Neural progenitor cell (in vitro differentiated cells): Measurements from ENCODE around the gene INSYN2A. TPM values are rescaled to one million over a fixed set of nuclear protein-coding genes. Genes with fewer than 3 reads are reported as not detected.

Source experiments
- DNase-seq: peaks from one replicate; pipeline ENCODE4 v3.0.0-alpha.2; 2016; ENCODE audit warnings: low spot score
- H2AFZ ChIP-seq: fragments of 200-600 bp; sonication (generic); replicated peaks from 2 replicates; pipeline ENCODE4 v1.6.1; 2016; ENCODE audit warnings: antibody characterized with exemption
- H3F3A ChIP-seq: fragments of 200-600 bp; sonication (generic); 2 replicates; pipeline ENCODE4 v1.6.1; 2016; ENCODE audit warnings: antibody characterized with exemption, low read depth
- H3K27ac ChIP-seq: fragments of 200-600 bp; sonication (generic); 2 replicates; pipeline ENCODE4 v1.5.1; 2016; ENCODE audit warnings: mild to moderate bottlenecking
- H3K27me3 ChIP-seq: fragments of 200-600 bp; sonication (generic); 2 replicates; pipeline ENCODE4 v1.6.1; 2016; ENCODE audit warnings: mild to moderate bottlenecking, moderate library complexity
- H3K36me3 ChIP-seq: fragments of 200-600 bp; sonication (generic); 2 replicates; pipeline ENCODE4 v1.5.1; 2016
- H3K4me1 ChIP-seq: fragments of 200-600 bp; sonication (generic); 2 replicates; pipeline ENCODE4 v1.6.1; 2016; ENCODE audit warnings: mixed run types
- H3K4me2 ChIP-seq: fragments of 200-600 bp; sonication (generic); 2 replicates; pipeline ENCODE4 v1.6.1; 2016
- H3K4me3 ChIP-seq: fragments of 200-600 bp; sonication (generic); 2 replicates; pipeline ENCODE4 v1.5.1; 2016
- H3K79me2 ChIP-seq: fragments of 200-600 bp; sonication (generic); 2 replicates; pipeline ENCODE4 v1.6.1; 2016; ENCODE audit warnings: low read depth
- H3K9ac ChIP-seq: fragments of 200-600 bp; sonication (generic); 2 replicates; pipeline ENCODE4 v1.6.1; 2016
- H3K9me3 ChIP-seq: fragments of 200-600 bp; sonication (generic); 2 replicates; pipeline ENCODE4 v1.5.1; 2016; ENCODE audit warnings: low read depth
- H4K20me1 ChIP-seq: fragments of 200-600 bp; sonication (generic); 2 replicates; pipeline ENCODE4 v1.6.1; 2016; ENCODE audit warnings: low read depth
- H3K27ac Mint-ChIP-seq: 3 replicates; pipeline ENCODE4 v1.8.0; 2021; ENCODE audit warnings: mixed read lengths
- H3K27me3 Mint-ChIP-seq: 2 replicates; pipeline ENCODE4 v1.8.0; 2022; ENCODE audit warnings: low read depth, mild to moderate bottlenecking, inconsistent platforms, moderate library complexity, mixed read lengths; ENCODE audit not compliant: insufficient read depth
- H3K36me3 Mint-ChIP-seq: 3 replicates; pipeline ENCODE4 v1.8.0; 2021; ENCODE audit warnings: mixed read lengths
- H3K4me1 Mint-ChIP-seq: 3 replicates; pipeline ENCODE4 v1.8.0; 2021; ENCODE audit warnings: mixed read lengths
- H3K4me3 Mint-ChIP-seq: 3 replicates; pipeline ENCODE4 v1.8.0; 2021; ENCODE audit warnings: mild to moderate bottlenecking, moderate library complexity, mixed read lengths
- H3K9me3 Mint-ChIP-seq: 3 replicates; pipeline ENCODE4 v1.8.0; 2020; ENCODE audit warnings: mixed read lengths
- EZH2 ChIP-seq: fragments of 200-600 bp; sonication (generic); IDR thresholded peaks from 2 replicates; pipeline ENCODE4 v1.6.1; 2017; ENCODE audit warnings: antibody characterized with exemption, mild to moderate bottlenecking, moderate library complexity
- EZH2phosphoT487 ChIP-seq: fragments of 200-600 bp; sonication (generic); IDR thresholded peaks from 2 replicates; pipeline ENCODE4 v1.6.1; 2017; ENCODE audit warnings: antibody characterized with exemption
- total RNA-seq: library from RNA; depleted of rRNA; stranded (reverse); fragments of >200 nt; gene quantifications from 2 replicates; pipeline ENCODE4 v1.2.3, GENCODE V29; 2015; ENCODE audit warnings: low replicate concordance
- TF ChIP-seq, protein P1 (sequence below): fragments of 200-600 bp; sonication (generic); IDR thresholded peaks from 2 replicates; pipeline ENCODE4 v1.5.1; 2017; ENCODE audit warnings: antibody characterized with exemption, mild to moderate bottlenecking

The INSYN2A gene
- total RNA-seq, 1 donor from 2014 or later: not detected

DNA sequence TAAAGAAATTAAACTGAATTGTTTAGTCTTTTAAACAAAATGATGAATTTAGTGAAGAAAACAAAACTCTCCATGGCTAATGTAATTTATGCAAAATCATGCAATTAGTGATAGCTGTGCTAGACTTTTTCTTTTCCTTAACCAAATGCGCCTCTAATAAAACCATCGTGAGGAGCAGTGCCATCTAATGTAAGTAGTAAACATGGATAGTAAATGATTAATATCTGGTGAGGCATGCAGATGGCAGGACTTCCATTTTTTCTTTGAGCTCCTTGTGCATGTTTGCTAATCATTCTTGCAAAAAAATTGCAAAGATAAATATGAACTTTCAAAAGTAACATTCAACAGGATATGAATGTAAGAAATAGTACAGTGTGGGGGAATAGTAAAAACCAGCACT lies 2.3 kb downstream of the INSYN2A start:
- no peaks in the 10 kb centered on the region for H3K9me3 Mint-ChIP-seq
- H3K27ac Mint-ChIP-seq: no peak overlapping the region
- peaks cover 19% of the 10 kb centered on the region for H3K4me1 Mint-ChIP-seq
- Histone ChIP-seq H3F3A (peaks cover 5% of the 10 kb centered on the region), H3K4me1 (peaks cover 14% of the 10 kb centered on the region), H3K4me2 (no peak overlapping the region), H3K27me3 (peaks cover 66% of the 10 kb centered on the region), H3K4me3 (no peak overlapping the region), H2AFZ (no peak overlapping the region), H4K20me1 (peaks cover 68% of the 10 kb centered on the region), H3K9me3 (no peaks in the 10 kb centered on the region), H3K79me2 (no peaks in the 10 kb centered on the region), H3K9ac (no peak overlapping the region), H3K36me3 (no peaks in the 10 kb centered on the region), H3K27ac (no peak overlapping the region)
- no peak for DNase-seq
- H3K36me3 Mint-ChIP-seq: no peaks in the 10 kb centered on the region
- TF ChIP-seq EZH2phosphoT487 (no peak), EZH2 (no peak)
- TF ChIP-seq, protein P1, sequence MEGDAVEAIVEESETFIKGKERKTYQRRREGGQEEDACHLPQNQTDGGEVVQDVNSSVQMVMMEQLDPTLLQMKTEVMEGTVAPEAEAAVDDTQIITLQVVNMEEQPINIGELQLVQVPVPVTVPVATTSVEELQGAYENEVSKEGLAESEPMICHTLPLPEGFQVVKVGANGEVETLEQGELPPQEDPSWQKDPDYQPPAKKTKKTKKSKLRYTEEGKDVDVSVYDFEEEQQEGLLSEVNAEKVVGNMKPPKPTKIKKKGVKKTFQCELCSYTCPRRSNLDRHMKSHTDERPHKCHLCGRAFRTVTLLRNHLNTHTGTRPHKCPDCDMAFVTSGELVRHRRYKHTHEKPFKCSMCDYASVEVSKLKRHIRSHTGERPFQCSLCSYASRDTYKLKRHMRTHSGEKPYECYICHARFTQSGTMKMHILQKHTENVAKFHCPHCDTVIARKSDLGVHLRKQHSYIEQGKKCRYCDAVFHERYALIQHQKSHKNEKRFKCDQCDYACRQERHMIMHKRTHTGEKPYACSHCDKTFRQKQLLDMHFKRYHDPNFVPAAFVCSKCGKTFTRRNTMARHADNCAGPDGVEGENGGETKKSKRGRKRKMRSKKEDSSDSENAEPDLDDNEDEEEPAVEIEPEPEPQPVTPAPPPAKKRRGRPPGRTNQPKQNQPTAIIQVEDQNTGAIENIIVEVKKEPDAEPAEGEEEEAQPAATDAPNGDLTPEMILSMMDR: no peak
- no peak overlapping the region for H3K4me3 Mint-ChIP-seq
- peaks cover 20% of the 10 kb centered on the region for H3K27me3 Mint-ChIP-seq

DNA sequence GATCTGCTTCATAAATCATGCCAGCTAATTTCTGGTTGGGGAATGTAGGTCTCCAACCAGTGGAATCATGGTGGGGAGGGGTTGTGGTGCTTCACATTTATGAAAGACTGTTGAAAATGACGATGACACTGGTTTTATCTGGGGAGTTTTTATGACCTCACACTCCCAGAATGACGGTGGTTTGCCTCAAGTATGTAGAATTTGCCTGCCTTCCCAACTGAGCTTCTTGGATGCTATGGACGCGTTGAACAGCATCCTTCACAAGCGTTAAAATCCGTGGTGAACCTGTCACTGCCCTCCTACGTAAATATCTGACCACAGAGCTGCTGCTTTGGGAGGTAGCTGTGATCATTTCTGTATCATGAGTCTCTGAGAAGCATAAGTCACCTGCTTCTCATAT lies 3.3 kb downstream of the INSYN2A start:
- no peak overlapping the region for H3K4me2 ChIP-seq
- peaks cover 14% of the 10 kb centered on the region for H3K4me1 ChIP-seq
- H3K27me3 Mint-ChIP-seq: peaks cover 15% of the 10 kb centered on the region
- no peak overlapping the region for H3K9ac ChIP-seq
- no peaks in the 10 kb centered on the region for H3K9me3 Mint-ChIP-seq
- TF ChIP-seq EZH2 (no peak), EZH2phosphoT487 (no peak)
- H3K27me3 ChIP-seq: peaks cover 64% of the 10 kb centered on the region
- no peak overlapping the region for H3K4me3 Mint-ChIP-seq
- no peak for DNase-seq
- H3K4me1 Mint-ChIP-seq: peaks cover 16% of the 10 kb centered on the region
- no peak overlapping the region for H3K27ac ChIP-seq
- H2AFZ ChIP-seq: no peak overlapping the region
- H3K9me3 ChIP-seq: no peaks in the 10 kb centered on the region
- peaks cover 5% of the 10 kb centered on the region for H3F3A ChIP-seq
- no peaks in the 10 kb centered on the region for H3K36me3 Mint-ChIP-seq
- H3K27ac Mint-ChIP-seq: no peak overlapping the region
- no peaks in the 10 kb centered on the region for H3K79me2 ChIP-seq
- H3K36me3 ChIP-seq: no peaks in the 10 kb centered on the region
- H3K4me3 ChIP-seq: no peak overlapping the region
- H4K20me1 ChIP-seq: peaks cover 64% of the 10 kb centered on the region

DNA sequence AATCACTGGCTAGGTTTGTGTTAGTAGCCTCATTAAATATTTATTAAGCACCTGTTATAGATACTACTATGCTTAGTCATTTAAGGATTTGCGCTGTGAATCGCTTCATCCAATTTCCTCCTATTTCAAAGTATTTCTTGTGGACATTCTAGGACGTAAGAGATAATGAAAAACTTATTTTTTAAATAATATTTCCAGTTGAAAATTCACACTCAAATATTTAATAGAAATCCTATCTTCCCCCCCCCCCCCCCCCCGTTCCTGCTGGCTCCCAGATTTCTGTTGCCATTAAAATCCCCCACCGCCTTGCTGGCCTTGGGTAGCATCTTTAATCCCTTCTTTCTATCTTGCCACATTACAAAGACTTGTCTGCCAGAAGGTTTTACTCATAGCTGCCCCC lies 6.0 kb downstream of the INSYN2A start:
- Histone ChIP-seq H3F3A (peaks cover 5% of the 10 kb centered on the region), H3K27me3 (peaks cover 38% of the 10 kb centered on the region), H3K27ac (no peak overlapping the region), H3K9me3 (no peaks in the 10 kb centered on the region), H3K4me3 (no peak overlapping the region), H3K36me3 (no peaks in the 10 kb centered on the region), H4K20me1 (peaks cover 45% of the 10 kb centered on the region), H3K4me1 (peaks cover 6% of the 10 kb centered on the region), H3K9ac (no peak overlapping the region), H2AFZ (no peak overlapping the region), H3K79me2 (no peaks in the 10 kb centered on the region), H3K4me2 (no peak overlapping the region)
- Mint-ChIP-seq H3K4me1 (peaks cover 3% of the 10 kb centered on the region), H3K9me3 (no peaks in the 10 kb centered on the region), H3K27me3 (peaks cover 14% of the 10 kb centered on the region), H3K36me3 (no peaks in the 10 kb centered on the region), H3K27ac (no peak overlapping the region), H3K4me3 (no peak overlapping the region)
- TF ChIP-seq, protein P1: no peak
- TF ChIP-seq EZH2 (no peak), EZH2phosphoT487 (no peak)
- DNase-seq: no peak

DNA sequence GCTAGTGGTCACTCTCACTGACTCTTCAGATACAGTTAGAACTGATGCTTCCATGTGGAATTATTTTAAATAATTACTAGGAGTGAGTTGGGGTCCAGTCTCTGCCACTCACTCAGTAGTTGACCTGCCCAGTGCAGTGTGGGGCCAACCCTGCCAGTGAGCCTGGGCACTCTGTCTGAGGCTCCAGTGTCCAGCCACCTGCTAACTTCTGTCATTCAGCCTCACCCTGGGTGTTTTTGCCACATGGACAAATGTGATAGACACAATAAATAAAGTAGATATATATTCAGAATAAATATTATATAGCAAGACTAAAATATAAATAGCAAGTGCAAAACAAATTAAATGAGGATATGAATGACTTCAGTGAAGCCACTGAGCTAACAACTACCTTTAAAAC lies 7.2 kb downstream of the INSYN2A start:
- Histone ChIP-seq H3K4me1 (no peaks in the 10 kb centered on the region), H3K4me2 (no peak overlapping the region), H3K9ac (no peak overlapping the region), H3K4me3 (no peak overlapping the region), H3F3A (peaks cover 5% of the 10 kb centered on the region), H3K36me3 (no peaks in the 10 kb centered on the region), H4K20me1 (peaks cover 33% of the 10 kb centered on the region), H3K79me2 (no peaks in the 10 kb centered on the region), H3K27me3 (peaks cover 26% of the 10 kb centered on the region), H3K27ac (no peak overlapping the region), H3K9me3 (no peaks in the 10 kb centered on the region), H2AFZ (no peak overlapping the region)
- peaks cover 11% of the 10 kb centered on the region for H3K27me3 Mint-ChIP-seq
- no peaks in the 10 kb centered on the region for H3K4me1 Mint-ChIP-seq
- H3K36me3 Mint-ChIP-seq: peaks cover 3% of the 10 kb centered on the region
- TF ChIP-seq EZH2 (no peak), EZH2phosphoT487 (no peak)
- TF ChIP-seq, protein P1: no peak
- H3K9me3 Mint-ChIP-seq: no peaks in the 10 kb centered on the region
- H3K27ac Mint-ChIP-seq: no peak overlapping the region
- no peak for DNase-seq
- H3K4me3 Mint-ChIP-seq: no peak overlapping the region
